Measurements from ENCODE around the gene NCL. TPM values are rescaled to one million over a fixed set of nuclear protein-coding genes. Genes with fewer than 3 reads are reported as not detected.

Gene NCL
- total and polyA plus RNA-seq, 2 of the 13 experiments (the other 11 are each of a cell fraction or from before 2014, with no cell fraction given), result 105 to 779 TPM

- TF ChIP-seq ATF7 (IDR thresholded peaks at IDR 0.05) (no peak), ATF7 (CRISPR knock-in tag; IDR thresholded peaks at IDR 0.05) (no peak), MED13 (CRISPR knock-in tag; IDR thresholded peaks at IDR 0.05) (no peak), HMG20B (CRISPR knock-in tag; conservative IDR thresholded peaks at IDR 0.05) (no peak), ZNF589 (CRISPR knock-in tag; conservative IDR thresholded peaks at IDR 0.05) (no peak), RFX3 (CRISPR knock-in tag; IDR thresholded peaks at IDR 0.05) (no peak), ZFP36L1 (CRISPR knock-in tag; IDR thresholded peaks at IDR 0.05) (0 out of 2 replicates have a peak, but pooled peaks have one; percentile 25), ZNF232 (CRISPR knock-in tag; IDR thresholded peaks at IDR 0.05; ENCODE audit: borderline replicate concordance) (no peak), HHEX (CRISPR knock-in tag; IDR thresholded peaks at IDR 0.05) (no peak), CBX2 (IDR thresholded peaks at IDR 0.05; ENCODE audit: low read depth, low read length) (no peak), CBX2 (CRISPR knock-in tag; IDR thresholded peaks at IDR 0.05; ENCODE audit: low read depth) (0 out of 2 replicates have a peak, but pooled peaks have one; percentile 19), HDAC6 (IDR thresholded peaks at IDR 0.05; ENCODE audit: low read depth, low read length) (no peak), ASH2L (IDR thresholded peaks at IDR 0.05; ENCODE audit: insufficient read length, low read depth, low read length) (no peak)
- TF ChIP-seq, protein P1, sequence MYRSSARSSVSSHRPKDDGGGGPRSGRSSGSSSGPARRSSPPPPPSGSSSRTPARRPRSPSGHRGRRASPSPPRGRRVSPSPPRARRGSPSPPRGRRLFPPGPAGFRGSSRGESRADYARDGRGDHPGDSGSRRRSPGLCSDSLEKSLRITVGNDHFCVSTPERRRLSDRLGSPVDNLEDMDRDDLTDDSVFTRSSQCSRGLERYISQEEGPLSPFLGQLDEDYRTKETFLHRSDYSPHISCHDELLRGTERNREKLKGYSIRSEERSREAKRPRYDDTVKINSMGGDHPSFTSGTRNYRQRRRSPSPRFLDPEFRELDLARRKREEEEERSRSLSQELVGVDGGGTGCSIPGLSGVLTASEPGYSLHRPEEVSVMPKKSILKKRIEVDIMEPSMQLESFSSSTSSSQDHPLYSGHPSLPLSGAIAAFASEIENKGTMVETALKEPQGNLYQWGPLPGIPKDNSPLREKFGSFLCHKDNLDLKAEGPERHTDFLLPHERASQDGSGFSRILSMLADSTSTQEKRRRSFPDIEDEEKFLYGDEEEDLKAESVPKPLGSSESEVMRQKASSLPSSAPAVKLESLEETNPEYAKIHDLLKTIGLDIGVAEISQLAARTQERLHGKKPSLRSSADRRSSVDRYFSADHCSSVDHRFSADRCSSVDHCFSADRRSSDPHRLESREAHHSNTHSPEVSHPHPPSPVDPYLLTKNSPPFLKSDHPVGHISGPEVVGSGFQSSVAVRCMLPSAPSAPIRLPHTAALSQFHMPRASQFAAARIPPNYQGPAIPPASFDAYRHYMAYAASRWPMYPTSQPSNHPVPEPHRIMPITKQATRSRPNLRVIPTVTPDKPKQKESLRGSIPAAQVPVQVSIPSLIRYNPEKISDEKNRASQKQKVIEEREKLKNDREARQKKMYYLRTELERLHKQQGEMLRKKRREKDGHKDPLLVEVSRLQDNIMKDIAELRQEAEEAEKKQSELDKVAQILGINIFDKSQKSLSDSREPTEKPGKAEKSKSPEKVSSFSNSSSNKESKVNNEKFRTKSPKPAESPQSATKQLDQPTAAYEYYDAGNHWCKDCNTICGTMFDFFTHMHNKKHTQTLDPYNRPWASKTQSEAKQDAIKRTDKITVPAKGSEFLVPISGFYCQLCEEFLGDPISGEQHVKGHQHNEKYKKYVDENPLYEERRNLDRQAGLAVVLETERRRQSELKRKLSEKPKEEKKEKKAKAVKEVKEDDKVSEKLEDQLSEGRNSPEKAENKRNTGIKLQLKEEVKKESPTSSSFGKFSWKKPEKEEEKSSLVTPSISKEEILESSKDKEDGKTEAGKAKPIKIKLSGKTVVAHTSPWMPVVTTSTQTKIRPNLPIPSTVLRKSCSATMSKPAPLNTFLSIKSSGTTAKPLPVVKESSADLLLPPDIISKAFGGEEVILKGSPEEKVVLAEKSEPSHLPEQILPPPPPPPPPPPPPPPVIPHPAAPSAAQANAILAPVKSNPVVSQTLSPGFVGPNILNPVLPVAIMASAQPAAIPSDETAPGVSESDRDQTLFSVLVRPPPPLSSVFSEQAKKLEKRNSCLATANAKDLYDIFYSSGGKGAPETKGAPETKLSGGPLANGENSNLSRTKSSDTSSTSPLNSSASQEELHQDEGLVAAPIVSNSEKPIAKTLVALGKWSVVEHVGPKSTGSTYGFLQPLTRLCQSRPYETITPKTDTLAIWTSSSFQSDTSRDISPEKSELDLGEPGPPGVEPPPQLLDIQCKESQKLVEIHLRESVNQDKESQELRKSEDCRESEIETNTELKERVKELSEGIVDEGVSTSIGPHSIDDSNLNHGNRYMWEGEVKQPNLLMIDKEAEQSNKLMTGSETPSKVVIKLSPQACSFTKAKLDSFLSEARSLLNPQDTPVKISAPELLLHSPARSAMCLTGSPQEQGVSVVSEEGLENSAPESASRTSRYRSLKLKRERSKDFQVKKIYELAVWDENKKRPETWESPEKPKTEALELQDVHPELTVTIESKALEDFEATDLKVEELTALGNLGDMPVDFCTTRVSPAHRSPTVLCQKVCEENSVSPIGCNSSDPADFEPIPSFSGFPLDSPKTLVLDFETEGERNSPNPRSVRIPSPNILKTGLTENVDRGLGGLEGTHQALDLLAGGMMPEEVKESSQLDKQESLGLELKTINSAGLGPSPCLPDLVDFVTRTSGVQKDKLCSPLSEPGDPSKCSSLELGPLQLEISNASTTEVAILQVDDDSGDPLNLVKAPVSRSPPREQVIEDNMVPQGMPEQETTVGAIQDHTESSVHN (CRISPR knock-in tag; IDR thresholded peaks at IDR 0.05), result no peak
- TF ChIP-seq, protein P2, sequence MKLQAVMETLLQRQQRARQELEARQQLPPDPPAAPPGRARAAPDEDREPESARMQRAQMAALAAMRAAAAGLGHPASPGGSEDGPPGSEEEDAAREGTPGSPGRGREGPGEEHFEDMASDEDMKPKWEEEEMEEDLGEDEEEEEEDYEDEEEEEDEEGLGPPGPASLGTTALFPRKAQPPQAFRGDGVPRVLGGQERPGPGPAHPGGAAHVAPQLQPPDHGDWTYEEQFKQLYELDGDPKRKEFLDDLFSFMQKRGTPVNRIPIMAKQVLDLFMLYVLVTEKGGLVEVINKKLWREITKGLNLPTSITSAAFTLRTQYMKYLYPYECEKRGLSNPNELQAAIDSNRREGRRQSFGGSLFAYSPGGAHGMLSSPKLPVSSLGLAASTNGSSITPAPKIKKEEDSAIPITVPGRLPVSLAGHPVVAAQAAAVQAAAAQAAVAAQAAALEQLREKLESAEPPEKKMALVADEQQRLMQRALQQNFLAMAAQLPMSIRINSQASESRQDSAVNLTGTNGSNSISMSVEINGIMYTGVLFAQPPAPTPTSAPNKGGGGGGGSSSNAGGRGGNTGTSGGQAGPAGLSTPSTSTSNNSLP (IDR thresholded peaks at IDR 0.05; ENCODE audit: low read depth, low read length), result no peak; the same call in 1 of the 2 replicates
Measured at GRCh38 chr2:231411831-231412617, 52.3 kb downstream of the NCL start (continued).

All from HepG2 (cell line).